Testis (tissue), 2 donors: ENCODE measurements around the gene AMY2A.
"Not testable (repeated sequence)": the region's sequence is repeated elsewhere in the genome, so short reads cannot be mapped to it uniquely, and the experiment has no call there.

Source experiments
- CTCF ChIP-seq, 3 experiments: fragments of 450-650 bp in 2 of 3; fragments of 200-600 bp in 1 of 3; sonication (generic) in 1 of 3; IDR thresholded peaks; one replicate each; pipeline ENCODE4 v1.5.1; 2016 to 2019; ENCODE audit warnings: antibody characterized with exemption in 3 of 3, mild to moderate bottlenecking in 2 of 3, moderate library complexity in 1 of 3
- POLR2A ChIP-seq: fragments of 450-650 bp; IDR thresholded peaks from one replicate; pipeline ENCODE4 v1.6.1; 2017; ENCODE audit warnings: antibody characterized with exemption, mild to moderate bottlenecking, moderate library complexity

GRCh38 chr1:103655460-103655859 is 38.2 kb downstream of the AMY2A start, which contains the start of gene AMY1A:
- not testable (repeated sequence) for TF ChIP-seq POLR2A; CTCF (IDR thresholded peaks at IDR 0.05)
